Measurements from ENCODE around the gene KDM6B. TPM values are rescaled to one million over a fixed set of nuclear protein-coding genes. Genes with fewer than 3 reads are reported as not detected.

The KDM6B gene
- total and polyA plus RNA-seq, 9 of the 15 experiments (the other 6 are each of a cell fraction or from before 2014, with no cell fraction given) = 0.01 to 22.9 (median 2.2) TPM

GRCh38 chr17:7844292-7845154 is 10.5 kb downstream of the KDM6B start (continued):
- TF ChIP-seq TFAP4 (CRISPR knock-in tag; IDR thresholded peaks at IDR 0.05; ENCODE audit: borderline replicate concordance) = 0 out of 2 replicates have a peak, but pooled peaks have one; percentile 41
- no peak for TF ChIP-seq ZNF274 (IDR thresholded peaks at IDR 0.05; ENCODE audit: borderline replicate concordance, low read depth, low read length)
- no peak for TF ChIP-seq ZNF212 (CRISPR knock-in tag; IDR thresholded peaks at IDR 0.05)
- no peak for TF ChIP-seq TSC22D4 (tag; IDR thresholded peaks at IDR 0.05)
- TF ChIP-seq ZNF23 (CRISPR knock-in tag; IDR thresholded peaks at IDR 0.05) = no peak
- peak; percentile 49; the same call in 1 of the 2 replicates for TF ChIP-seq PHF8 (IDR thresholded peaks at IDR 0.05; ENCODE audit: borderline replicate concordance, low read length)
- no peak for TF ChIP-seq MCM7 (IDR thresholded peaks at IDR 0.05)
- TF ChIP-seq MAFG (tag; conservative IDR thresholded peaks at IDR 0.05) = no peak

Data from K562 (cell line).